Endothelial cell of umbilical vein (primary cell): ENCODE measurements around the gene FAM120A. TPM values are rescaled to one million over a fixed set of nuclear protein-coding genes. Genes with fewer than 3 reads are reported as not detected.
A peak's percentile ranks its signal among the peaks of the same experiment; 100 is the strongest.

ENCODE experiments used
- BruUV-seq: library from RNA; stranded (reverse); fragments of 400-500 nt; replicated peaks from 2 replicates; lab custom pipeline; 2021; lab: Mats Ljungman, UMichigan
- CTCF ChIA-PET: fragments of 300-600, 350-600 bp; sonication (Branson Sonifier 250); formaldehyde crosslinking; loops from one replicate; lab custom pipeline; 2021; ENCODE audit warnings: antibody characterized with exemption, inconsistent platforms; lab: Charles Lee
- POLR2A ChIA-PET: fragments of 300-600, 350-600 bp; sonication (Branson Sonifier 250); formaldehyde crosslinking; loops from one replicate; lab custom pipeline; 2021; ENCODE audit warnings: antibody characterized with exemption, inconsistent platforms; lab: Charles Lee
- DNase-seq: peaks from one replicate; pipeline ENCODE4 v3.0.0-alpha.2; 2011; ENCODE audit warnings: low read depth, low spot score
- FAIRE-seq: peaks from 2 replicates; lab custom pipeline; 2011; peaks lifted over from hg19 to GRCh38; lab: Jason Lieb, UNC
- H2AFZ ChIP-seq: 2 replicates; pipeline ENCODE4 v1.6.0; 2012; ENCODE audit warnings: low read depth, low read length, control low read depth, inconsistent platforms
- H3K27ac ChIP-seq: 2 replicates; pipeline ENCODE4 v1.5.1; 2011; ENCODE audit warnings: low read depth, mild to moderate bottlenecking, control low read depth, low read length, moderate library complexity; ENCODE audit not compliant: insufficient read depth
- H3K27me3 ChIP-seq, 2 experiments: 2 replicates each; pipeline versions ENCODE4 v1.6.0 to v1.6.1; 2011; ENCODE audit warnings: low read length in 2 of 2, mixed read lengths in 1 of 2; ENCODE audit not compliant: control insufficient read depth in 2 of 2, insufficient read depth in 2 of 2
- H3K36me3 ChIP-seq, 2 experiments: 2 replicates in 1 of 2; 3 replicates in 1 of 2; pipeline ENCODE4 v1.5.1; 2011; ENCODE audit warnings: low read length in 2 of 2, mild to moderate bottlenecking in 1 of 2, moderate library complexity in 1 of 2; ENCODE audit not compliant: control insufficient read depth in 2 of 2, insufficient read depth in 2 of 2; ENCODE audit errors: extremely low read depth in 1 of 2
- H3K4me1 ChIP-seq: 3 replicates; pipeline ENCODE4 v1.5.1; 2011; ENCODE audit warnings: mild to moderate bottlenecking, low read length; ENCODE audit not compliant: control insufficient read depth, insufficient read depth; ENCODE audit errors: extremely low read depth
- H3K4me2 ChIP-seq: 2 replicates; pipeline ENCODE4 v1.6.1; 2011; ENCODE audit warnings: low read length, control low read depth, mixed read lengths; ENCODE audit not compliant: insufficient read depth
- H3K4me3 ChIP-seq, 3 experiments: fragments of 200-600 bp in 1 of 3; sonication (generic), shearing (Covaris generic) in 1 of 3; replicated peaks in 1 of 3; 2 replicates each; pipeline ENCODE4 v1.5.1; 2011 to 2016; ENCODE audit warnings: control low read depth in 3 of 3, low read length in 3 of 3, mild to moderate bottlenecking in 2 of 3, inconsistent platforms in 1 of 3, low read depth in 1 of 3, moderate library complexity in 1 of 3; ENCODE audit not compliant: insufficient read depth in 1 of 3
- H3K79me2 ChIP-seq: 2 replicates; pipeline ENCODE4 v1.6.0; 2012; ENCODE audit warnings: low read length, inconsistent platforms; ENCODE audit not compliant: control insufficient read depth, insufficient read depth
- H3K9ac ChIP-seq: replicated peaks from 2 replicates; pipeline ENCODE3; 2011; ENCODE audit warnings: low read length, control low read depth; ENCODE audit not compliant: insufficient read depth; ENCODE audit errors: extremely low read depth
- H3K9me1 ChIP-seq: replicated peaks from 3 replicates; pipeline ENCODE4 v1.6.0; 2011; ENCODE audit warnings: mild to moderate bottlenecking, low read length; ENCODE audit not compliant: control insufficient read depth, insufficient read depth; ENCODE audit errors: extremely low read depth
- H3K9me3 ChIP-seq: replicated peaks from 2 replicates; pipeline ENCODE4 v1.5.1; 2012; ENCODE audit warnings: low read length, inconsistent platforms; ENCODE audit not compliant: control insufficient read depth, insufficient read depth
- H4K20me1 ChIP-seq: replicated peaks from 2 replicates; pipeline ENCODE3; 2011; ENCODE audit warnings: mild to moderate bottlenecking, low read length; ENCODE audit not compliant: control insufficient read depth, insufficient read depth; ENCODE audit errors: extremely low read depth
- EZH2 ChIP-seq: IDR thresholded peaks from 2 replicates; pipeline ENCODE4 v1.6.1; 2012; ENCODE audit warnings: borderline replicate concordance, low read depth, mild to moderate bottlenecking, moderate library complexity, low read length, inconsistent platforms; ENCODE audit not compliant: severe bottlenecking
- FOS ChIP-seq: IDR thresholded peaks from 2 replicates; pipeline ENCODE4 v1.6.1; 2011; ENCODE audit warnings: mild to moderate bottlenecking, low read length, moderate library complexity, borderline replicate concordance; ENCODE audit not compliant: insufficient read depth
- MAX ChIP-seq: IDR thresholded peaks from 2 replicates; pipeline ENCODE4 v1.6.1; 2011; ENCODE audit not compliant: insufficient read depth, insufficient read length
- MYC ChIP-seq: IDR thresholded peaks from one replicate; pipeline ENCODE4 v1.6.1; 2011; ENCODE audit warnings: mild to moderate bottlenecking, low read depth, low read length
- POLR2A ChIP-seq: IDR thresholded peaks from 2 replicates; pipeline ENCODE4 v1.6.1; 2012; ENCODE audit warnings: low read depth, mild to moderate bottlenecking, control low read depth, low read length
- POLR2AphosphoS5 ChIP-seq: IDR thresholded peaks from 2 replicates; pipeline ENCODE4 v1.6.1; 2012; ENCODE audit warnings: low read depth, mild to moderate bottlenecking, control low read depth, low read length, moderate library complexity; ENCODE audit not compliant: insufficient read depth
- dilution Hi-C: fragments of 300-500 bp; cut with MboI; formaldehyde crosslinking; loops from one replicate; pipeline ENCODE4 v1.15.0; 2019; ENCODE audit warnings: low sequenced_read_pairs; ENCODE audit not compliant: extremely low pct_ligation_motif_present
- intact Hi-C: fragments of 100-400 bp; cut with micrococcal nuclease; formaldehyde crosslinking; loops from one replicate; pipeline ENCODE4 v1.10.0; 2022
- polyA plus RNA-seq, 4 experiments: library from polyadenylated mRNA; depleted of rRNA in 3 of 4; stranded (reverse) in 3 of 4; unstranded in 1 of 4; fragments of >200 nt; gene quantifications; 2 replicates each; pipeline versions ENCODE4 v1.2.1 to v1.2.3, GENCODE V29; 2011 to 2012; ENCODE audit warnings: missing spikeins in 1 of 4
- total RNA-seq: library from RNA; stranded (reverse); gene quantifications from 2 replicates; pipeline ENCODE4 v1.2.3, GENCODE V29; 2021
- TF ChIP-seq, protein P1 (sequence below), 2 donors: IDR thresholded peaks; 1 replicate in 1 of 2; 2 replicates in 1 of 2; pipeline ENCODE4 v1.5.1; 2011; ENCODE audit warnings: low read length in 2 of 2, mild to moderate bottlenecking in 2 of 2, moderate library complexity in 2 of 2, control low read depth in 1 of 2, inconsistent platforms in 1 of 2, low read depth in 1 of 2; ENCODE audit not compliant: insufficient read depth in 1 of 2; ENCODE audit errors: extremely low read depth in 1 of 2

Gene FAM120A
- total and polyA plus RNA-seq, 2 donors (not counting 3 experiments of a cell fraction or from before 2014, with no cell fraction given), result 66.8 to 126 TPM

DNA sequence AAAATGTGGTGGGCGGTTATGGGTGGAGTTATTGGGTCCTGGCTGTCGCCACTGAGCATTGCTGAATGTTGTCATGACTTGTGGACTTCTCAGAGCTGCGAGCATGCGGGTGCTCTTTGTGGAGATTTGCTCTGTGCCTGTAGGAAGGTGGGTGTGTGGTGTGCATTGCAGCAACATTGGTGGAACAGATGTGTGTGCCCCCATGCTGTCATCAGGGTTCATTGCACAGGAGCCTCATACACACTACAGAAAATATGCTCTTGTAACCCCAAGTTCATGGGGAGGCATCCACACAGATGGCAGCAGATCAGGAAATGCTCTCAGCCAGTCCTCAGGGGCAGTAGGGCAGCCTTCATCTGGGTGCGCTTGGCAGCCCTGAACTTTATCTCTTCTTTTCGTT lies 69.0 kb downstream of the FAM120A start:
- ChIA-PET CTCF (no interaction called here), POLR2A (no interaction called here)
- no peaks in the 10 kb centered on the region for H3K27me3 ChIP-seq
- dilution Hi-C loops (no loop called here), intact Hi-C loops (loop anchor here (5.0 kb wide), 1 partner anchor 68 kb away; the partner anchor contains the start of genes FAM120A and FAM120AOS)
- no TSS peak for BruUV-seq
- peaks cover 2% of the 10 kb centered on the region for H4K20me1 ChIP-seq
- H3K36me3 ChIP-seq, result peaks cover 6 to 15% of the 10 kb centered on the region in 2 experiments
- FAIRE-seq (no peak), DNase-seq (peak; percentile 7)
- TF ChIP-seq MAX (no peak), FOS (no peak), EZH2 (no peak)
- TF ChIP-seq, protein P1, sequence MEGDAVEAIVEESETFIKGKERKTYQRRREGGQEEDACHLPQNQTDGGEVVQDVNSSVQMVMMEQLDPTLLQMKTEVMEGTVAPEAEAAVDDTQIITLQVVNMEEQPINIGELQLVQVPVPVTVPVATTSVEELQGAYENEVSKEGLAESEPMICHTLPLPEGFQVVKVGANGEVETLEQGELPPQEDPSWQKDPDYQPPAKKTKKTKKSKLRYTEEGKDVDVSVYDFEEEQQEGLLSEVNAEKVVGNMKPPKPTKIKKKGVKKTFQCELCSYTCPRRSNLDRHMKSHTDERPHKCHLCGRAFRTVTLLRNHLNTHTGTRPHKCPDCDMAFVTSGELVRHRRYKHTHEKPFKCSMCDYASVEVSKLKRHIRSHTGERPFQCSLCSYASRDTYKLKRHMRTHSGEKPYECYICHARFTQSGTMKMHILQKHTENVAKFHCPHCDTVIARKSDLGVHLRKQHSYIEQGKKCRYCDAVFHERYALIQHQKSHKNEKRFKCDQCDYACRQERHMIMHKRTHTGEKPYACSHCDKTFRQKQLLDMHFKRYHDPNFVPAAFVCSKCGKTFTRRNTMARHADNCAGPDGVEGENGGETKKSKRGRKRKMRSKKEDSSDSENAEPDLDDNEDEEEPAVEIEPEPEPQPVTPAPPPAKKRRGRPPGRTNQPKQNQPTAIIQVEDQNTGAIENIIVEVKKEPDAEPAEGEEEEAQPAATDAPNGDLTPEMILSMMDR (IDR thresholded peaks at IDR 0.05; ENCODE audit: extremely low read depth in 1 of 2, insufficient read depth in 1 of 2, low read depth in 1 of 2, low read length in 2 of 2), result peak in 1 of 2 donors; percentile 9
- H3K4me3 ChIP-seq, result no peak overlapping the region
- H3K79me2 ChIP-seq, result peaks cover 64% of the 10 kb centered on the region
- H3K9me3 ChIP-seq, result no peaks in the 10 kb centered on the region
- H3K27ac ChIP-seq, result no peak overlapping the region
- H3K4me1 ChIP-seq, result no peaks in the 10 kb centered on the region
- no peaks in the 10 kb centered on the region for H3K9me1 ChIP-seq
- no peak overlapping the region for H2AFZ ChIP-seq
- H3K4me2 ChIP-seq, result no peak overlapping the region
- no peak overlapping the region for H3K9ac ChIP-seq

DNA sequence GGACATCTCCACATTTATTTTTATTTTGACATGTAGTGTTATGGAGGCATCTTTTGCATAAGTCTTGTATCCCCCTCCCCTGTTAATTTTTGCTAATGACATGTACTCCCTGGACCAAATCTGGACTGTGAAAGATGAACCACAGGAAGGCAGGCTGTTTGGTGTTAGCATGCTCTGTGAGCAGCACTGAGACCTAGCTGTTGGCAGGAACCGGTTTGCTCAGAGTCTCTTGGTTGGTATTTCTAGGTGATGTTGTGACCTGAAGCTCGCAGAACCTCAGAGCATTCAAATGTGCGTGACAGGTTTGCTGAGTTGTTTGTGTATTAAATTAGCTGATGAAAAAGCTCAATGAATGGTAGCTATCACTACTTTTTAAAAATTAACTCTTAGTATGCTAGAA lies 71.3 kb downstream of the FAM120A start:
- POLR2A ChIA-PET, result no interaction called here
- BruUV-seq, result no TSS peak
- CTCF ChIA-PET, result interaction anchor here (1.8 kb wide), 1 partner anchor 44 kb away, joined by 9 read pairs; no protein-coding TSS in a partner anchor
- H4K20me1 ChIP-seq, result peaks cover 2% of the 10 kb centered on the region
- H2AFZ ChIP-seq, result no peak overlapping the region
- H3K9me3 ChIP-seq, result no peaks in the 10 kb centered on the region
- no peak overlapping the region for H3K9ac ChIP-seq
- H3K4me2 ChIP-seq, result no peak overlapping the region
- H3K36me3 ChIP-seq, result peaks cover 6 to 18% of the 10 kb centered on the region in 2 experiments
- TF ChIP-seq MYC (no peak), EZH2 (no peak), POLR2AphosphoS5 (no peak), POLR2A (no peak)
- intact Hi-C loops (loop anchor here (5.0 kb wide), 1 partner anchor 70 kb away; the partner anchor contains the start of genes FAM120A and FAM120AOS), dilution Hi-C loops (no loop called here)
- H3K27ac ChIP-seq, result no peak overlapping the region
- FAIRE-seq (no peak), DNase-seq (no peak)
- H3K4me1 ChIP-seq, result no peaks in the 10 kb centered on the region
- H3K4me3 ChIP-seq, result no peak overlapping the region
- peaks cover 64% of the 10 kb centered on the region for H3K79me2 ChIP-seq
- H3K9me1 ChIP-seq, result no peaks in the 10 kb centered on the region
- no peaks in the 10 kb centered on the region for H3K27me3 ChIP-seq
